Subcutaneous adipose tissue (tissue), 4 donors: ENCODE results near the gene NEK4. TPM values are rescaled to one million over a fixed set of nuclear protein-coding genes. Genes with fewer than 3 reads are reported as not detected.

Experiments used
- CTCF ChIP-seq: fragments of 450-650 bp; IDR thresholded peaks from one replicate; pipeline ENCODE4 v1.5.1; 2016; ENCODE audit warnings: low read depth, mild to moderate bottlenecking, control low read depth, antibody characterized with exemption, moderate library complexity
- total RNA-seq, 4 donors: library from RNA; depleted of rRNA; stranded (reverse); fragments of >200 nt; gene quantifications; one replicate each; pipeline ENCODE4 v1.1.0, GENCODE V29; 2016

The NEK4 gene
- total RNA-seq, 4 donors from 2014 or later = 9.0 to 18.4 (median 13.7) TPM

DNA sequence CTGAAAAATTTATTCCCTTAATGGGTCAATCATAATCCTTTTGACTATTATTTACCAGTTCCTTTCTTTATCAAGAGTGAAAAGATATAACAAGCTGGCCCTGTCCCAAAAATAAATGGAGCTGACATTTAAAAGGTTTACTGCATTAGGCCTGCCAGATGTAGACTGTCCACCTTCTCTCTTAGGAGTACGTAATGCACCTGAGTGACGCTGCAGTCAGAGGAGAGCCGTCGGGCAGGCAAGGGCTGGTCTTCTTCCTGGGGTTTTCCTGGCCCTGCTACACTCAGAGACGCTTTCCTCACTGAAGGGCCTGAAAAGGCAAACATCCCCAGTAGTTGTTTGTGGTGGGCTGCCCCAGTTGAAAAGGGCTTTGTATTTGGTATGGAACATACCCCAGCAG is 27.6 kb downstream of the NEK4 start:
- TF ChIP-seq CTCF = no peak

GRCh38 chr3:52742418-52743041 is 28.2 kb downstream of the NEK4 start:
- no peak for TF ChIP-seq CTCF

DNA sequence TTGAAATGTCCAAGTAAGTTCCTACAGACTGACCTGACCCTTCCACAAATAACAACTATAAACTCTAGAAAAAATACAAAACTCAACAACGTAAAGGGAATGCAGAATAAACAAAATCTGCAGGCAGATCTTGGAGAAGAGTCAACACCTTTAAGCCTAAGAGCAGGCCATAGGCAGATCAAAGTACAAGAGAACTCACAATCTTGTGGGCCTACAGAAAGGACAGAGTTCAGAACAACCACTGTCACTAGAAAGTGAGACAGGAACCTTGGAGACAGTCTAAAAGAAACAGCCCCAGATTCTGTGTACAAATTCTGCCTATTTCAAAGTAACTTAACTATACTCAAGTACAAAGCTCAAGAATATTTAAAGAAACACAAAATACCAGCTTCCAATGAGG is 31.0 kb downstream of the NEK4 start:
- TF ChIP-seq CTCF = no peak

DNA sequence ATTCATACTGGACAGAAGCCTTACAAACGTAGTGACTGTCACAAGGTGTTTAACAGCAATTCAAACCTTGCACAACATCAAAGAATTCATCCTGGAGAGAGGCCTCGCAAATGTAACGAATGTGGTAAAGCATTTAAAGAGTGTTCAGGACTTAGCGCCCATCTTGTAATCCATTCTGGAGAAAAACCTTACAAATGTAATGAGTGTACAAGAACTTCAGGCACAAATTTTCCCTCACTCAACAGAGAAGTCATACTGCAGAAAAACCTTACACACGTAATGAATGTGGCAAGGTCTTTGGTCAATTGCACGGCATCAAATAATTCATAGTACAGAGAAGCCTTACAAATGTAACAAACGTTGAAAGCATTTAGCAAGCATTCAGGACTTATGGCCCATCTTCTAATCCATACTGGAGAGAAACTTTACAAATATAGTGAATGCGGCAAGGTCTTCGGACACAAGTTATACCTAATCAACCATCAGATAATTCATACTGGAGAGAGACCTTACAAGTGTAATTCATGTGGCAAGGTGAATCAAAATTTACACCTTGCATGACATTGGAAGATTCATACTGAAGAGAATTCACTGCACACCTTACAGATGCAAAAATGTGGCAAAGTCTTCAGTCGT is 37.4 kb downstream of the NEK4 start:
- TF ChIP-seq CTCF = no peak

- TF ChIP-seq CTCF = no peak
Measured at GRCh38 chr3:52731590-52731989, 39.1 kb downstream of the NEK4 start.

GRCh38 chr3:52730681-52731080 is 40.1 kb downstream of the NEK4 start:
- TF ChIP-seq CTCF = no peak

- TF ChIP-seq CTCF = no peak
Measured at GRCh38 chr3:52724511-52724910, 46.2 kb downstream of the NEK4 start.
